Natural killer cell treated with Interleukin-12 subunit alpha and Interleukin-12 subunit beta and Interleukin-15 and Interleukin-18, amount 100 ng/mL, for 72 hours (primary cell): ENCODE data around the gene MRM3. TPM values are rescaled to one million over a fixed set of nuclear protein-coding genes. Genes with fewer than 3 reads are reported as not detected.
"Not testable (repeated sequence)": the region's sequence is repeated elsewhere in the genome, so short reads cannot be mapped to it uniquely, and the experiment has no call there.

Experiments
- ATAC-seq, 2 donors: fragments of 150-1000 bp; cut with Tn5 transposase in 1 of 2; sonication (Bioruptor Pico), chemical (Tn5 transposase) in 1 of 2; 2 replicates each; pipeline ENCODE4 v1.10.0; 2021
- DNase-seq: peaks from one replicate; pipeline ENCODE4 v3.0.0; 2022; ENCODE audit warnings: low spot score
- H3K27ac Mint-ChIP-seq, 2 donors: 1 replicate in 1 of 2; 2 replicates in 1 of 2; pipeline ENCODE4 v1.8.0; 2022; ENCODE audit warnings: mixed read lengths in 2 of 2, mild to moderate bottlenecking in 1 of 2, moderate library complexity in 1 of 2
- H3K27me3 Mint-ChIP-seq, 2 donors: 1 replicate in 1 of 2; 2 replicates in 1 of 2; pipeline ENCODE4 v1.8.0; 2022; ENCODE audit warnings: mixed read lengths in 2 of 2
- H3K36me3 Mint-ChIP-seq: one replicate; pipeline ENCODE4 v1.8.0; 2022; ENCODE audit warnings: mixed read lengths
- H3K4me1 Mint-ChIP-seq, 2 donors: 1 replicate in 1 of 2; 2 replicates in 1 of 2; pipeline ENCODE4 v1.8.0; 2022; ENCODE audit warnings: low read depth in 2 of 2, mixed read lengths in 2 of 2, mild to moderate bottlenecking in 1 of 2
- H3K4me3 Mint-ChIP-seq: one replicate; pipeline ENCODE4 v1.8.0; 2022; ENCODE audit warnings: mixed read lengths
- H3K9me3 Mint-ChIP-seq: 2 replicates; pipeline ENCODE4 v1.8.0; 2022; ENCODE audit warnings: mixed read lengths
- total RNA-seq, 2 donors: library from RNA; stranded (reverse); gene quantifications; one replicate each; pipeline ENCODE4 v1.2.3, GENCODE V29; 2022

The MRM3 gene
- total RNA-seq, 2 donors from 2014 or later, result 23.5 to 36.6 TPM

- Mint-ChIP-seq H3K9me3 (no peaks in the 10 kb centered on the region), H3K27me3 (no peaks in the 10 kb centered on the region), H3K4me3 (no peak overlapping the region), H3K36me3 (peaks cover 6% of the 10 kb centered on the region), H3K27ac (no peak overlapping the region), H3K4me1 (peaks cover 6 to 10% of the 10 kb centered on the region in 2 donors)
- DNase-seq, result no peak
- no peak for ATAC-seq
Measured at GRCh38 chr17:795276-795675, 13.1 kb downstream of the MRM3 start.

GRCh38 chr17:795721-796120, 13.6 kb downstream of the MRM3 start:
- peaks cover 5% of the 10 kb centered on the region for H3K36me3 Mint-ChIP-seq
- H3K4me1 Mint-ChIP-seq, result peaks cover 6 to 10% of the 10 kb centered on the region in 2 donors
- H3K27ac Mint-ChIP-seq, result no peak overlapping the region
- H3K4me3 Mint-ChIP-seq, result no peak overlapping the region
- DNase-seq (no peak), ATAC-seq (no peak)
- no peaks in the 10 kb centered on the region for H3K9me3 Mint-ChIP-seq
- H3K27me3 Mint-ChIP-seq, result no peaks in the 10 kb centered on the region

- Mint-ChIP-seq H3K4me3 (no peak overlapping the region), H3K9me3 (no peaks in the 10 kb centered on the region), H3K4me1 (peaks cover 5 to 6% of the 10 kb centered on the region in 2 donors), H3K27ac (no peak overlapping the region), H3K36me3 (no peaks in the 10 kb centered on the region), H3K27me3 (no peaks in the 10 kb centered on the region)
- ATAC-seq (no peak), DNase-seq (no peak)
Measured at GRCh38 chr17:796609-797008, 14.5 kb downstream of the MRM3 start.

GRCh38 chr17:797236-797840, 15.2 kb downstream of the MRM3 start:
- Mint-ChIP-seq H3K4me3 (no peak overlapping the region), H3K36me3 (no peaks in the 10 kb centered on the region), H3K4me1 (peaks cover 5 to 6% of the 10 kb centered on the region in 2 donors), H3K9me3 (no peaks in the 10 kb centered on the region), H3K27me3 (no peaks in the 10 kb centered on the region), H3K27ac (no peak overlapping the region)
- no peak for DNase-seq
- ATAC-seq, result peak in 1 of 2 donors; percentile 54

- DNase-seq (no peak), ATAC-seq (no peak)
- Mint-ChIP-seq H3K27me3 (no peaks in the 10 kb centered on the region), H3K4me1 (peaks cover 5 to 6% of the 10 kb centered on the region in 2 donors), H3K36me3 (no peaks in the 10 kb centered on the region), H3K27ac (no peak overlapping the region), H3K4me3 (no peak overlapping the region), H3K9me3 (no peaks in the 10 kb centered on the region)
Measured at GRCh38 chr17:798246-798645, 16.1 kb downstream of the MRM3 start.

GRCh38 chr17:799261-799660, 17.1 kb downstream of the MRM3 start:
- ATAC-seq (no peak), DNase-seq (no peak)
- Mint-ChIP-seq H3K27me3 (no peaks in the 10 kb centered on the region), H3K9me3 (no peaks in the 10 kb centered on the region), H3K36me3 (no peaks in the 10 kb centered on the region), H3K27ac (no peak overlapping the region), H3K4me3 (no peak overlapping the region), H3K4me1 (peaks cover 5 to 6% of the 10 kb centered on the region in 2 donors)

- Mint-ChIP-seq H3K9me3 (no peaks in the 10 kb centered on the region), H3K27ac (no peak overlapping the region), H3K36me3 (no peaks in the 10 kb centered on the region), H3K27me3 (no peaks in the 10 kb centered on the region), H3K4me3 (no peak overlapping the region), H3K4me1 (no peaks in the 10 kb centered on the region)
- no peak for ATAC-seq
- DNase-seq, result no peak
Measured at GRCh38 chr17:800446-801242, 18.5 kb downstream of the MRM3 start.

GRCh38 chr17:801660-802059, 19.5 kb downstream of the MRM3 start:
- no peak for DNase-seq
- Mint-ChIP-seq H3K27me3 (no peaks in the 10 kb centered on the region), H3K27ac (no peak overlapping the region), H3K9me3 (no peaks in the 10 kb centered on the region), H3K4me3 (no peak overlapping the region), H3K4me1 (no peaks in the 10 kb centered on the region), H3K36me3 (no peaks in the 10 kb centered on the region)
- ATAC-seq, result no peak

- Mint-ChIP-seq H3K9me3 (no peaks in the 10 kb centered on the region), H3K27me3 (no peaks in the 10 kb centered on the region), H3K36me3 (no peaks in the 10 kb centered on the region), H3K4me1 (no peaks in the 10 kb centered on the region), H3K4me3 (no peak overlapping the region), H3K27ac (no peak overlapping the region)
- ATAC-seq, result no peak
- DNase-seq, result no peak
Measured at GRCh38 chr17:802481-802880, 20.3 kb downstream of the MRM3 start.

GRCh38 chr17:802901-803881, 21.0 kb downstream of the MRM3 start:
- no peak for ATAC-seq
- Mint-ChIP-seq H3K36me3 (no peaks in the 10 kb centered on the region), H3K4me3 (no peak overlapping the region), H3K9me3 (no peaks in the 10 kb centered on the region), H3K27me3 (no peaks in the 10 kb centered on the region), H3K27ac (no peak overlapping the region), H3K4me1 (no peaks in the 10 kb centered on the region)
- DNase-seq, result no peak

- ATAC-seq (no peak), DNase-seq (no peak)
- Mint-ChIP-seq H3K4me1 (no peaks in the 10 kb centered on the region), H3K27me3 (no peaks in the 10 kb centered on the region), H3K36me3 (no peaks in the 10 kb centered on the region), H3K9me3 (no peaks in the 10 kb centered on the region), H3K4me3 (no peak overlapping the region), H3K27ac (no peak overlapping the region)
Measured at GRCh38 chr17:804541-805435, 22.6 kb downstream of the MRM3 start.

- H3K9me3 Mint-ChIP-seq, H3K36me3 Mint-ChIP-seq, H3K4me3 Mint-ChIP-seq, ATAC-seq, H3K4me1 Mint-ChIP-seq, H3K27me3 Mint-ChIP-seq, H3K27ac Mint-ChIP-seq: not testable (repeated sequence)
- peak; percentile 50 for DNase-seq
Measured at GRCh38 chr17:805886-806285, 23.7 kb downstream of the MRM3 start.

GRCh38 chr17:806346-806745, 24.2 kb downstream of the MRM3 start:
- H3K4me1 Mint-ChIP-seq, result no peaks in the 10 kb centered on the region
- no peak for ATAC-seq
- H3K27me3 Mint-ChIP-seq, result no peaks in the 10 kb centered on the region
- H3K4me3 Mint-ChIP-seq, result no peak overlapping the region
- H3K27ac Mint-ChIP-seq, result no peak overlapping the region
- no peak for DNase-seq
- H3K36me3 Mint-ChIP-seq, result no peaks in the 10 kb centered on the region
- no peaks in the 10 kb centered on the region for H3K9me3 Mint-ChIP-seq
